Lower lobe of right lung (tissue), 2 donors: ENCODE results near the gene STC2. TPM values are rescaled to one million over a fixed set of nuclear protein-coding genes. Genes with fewer than 3 reads are reported as not detected.

ENCODE experiments used
- ATAC-seq, 2 donors: fragments of 200-7000 bp; cut with Tn5 transposase; one replicate each; pipeline ENCODE4 v1.9.1; 2020 to 2022; ENCODE audit warnings: mild to moderate bottlenecking in 2 of 2, moderate library complexity in 2 of 2
- DNase-seq: peaks from one replicate; pipeline ENCODE4 v3.0.0-alpha.2; 2020
- H3K27ac ChIP-seq: fragments of 200-600 bp; one replicate; pipeline ENCODE4 v1.8.0; 2022
- H3K27me3 ChIP-seq: fragments of 200-600 bp; one replicate; pipeline ENCODE4 v1.8.0; 2022; ENCODE audit warnings: low read depth
- H3K36me3 ChIP-seq: fragments of 200-600 bp; one replicate; pipeline ENCODE4 v1.8.0; 2022; ENCODE audit warnings: mild to moderate bottlenecking
- H3K4me1 ChIP-seq: fragments of 200-600 bp; one replicate; pipeline ENCODE4 v1.8.0; 2022
- H3K4me3 ChIP-seq: fragments of 200-600 bp; one replicate; pipeline ENCODE4 v1.8.0; 2022; ENCODE audit warnings: mild to moderate bottlenecking
- H3K9me3 ChIP-seq: fragments of 200-600 bp; one replicate; pipeline ENCODE4 v1.8.0; 2022
- intact Hi-C: fragments of 100-400 bp; cut with DNase I; formaldehyde crosslinking; loops from one replicate; pipeline ENCODE4 v1.11.0; 2022
- total RNA-seq: library from RNA; stranded (reverse); fragmentation: NEBNext Ultra II Directional; extraction: Animal tissue kit (Norgen Biotek cat#: 25700); gene quantifications from one replicate; pipeline ENCODE4 v1.2.1, GENCODE V29; 2021
- TF ChIP-seq, protein P1 (sequence below): fragments of 200-600 bp; IDR thresholded peaks from one replicate; pipeline ENCODE4 v1.8.0; 2022; ENCODE audit warnings: antibody characterized with exemption, mild to moderate bottlenecking
- donor health status: DM: no; HTN: yes; CAD: no; lungs with severe emphysema.

The STC2 gene
- total RNA-seq, 1 donor from 2014 or later, result 10.8 TPM

DNA sequence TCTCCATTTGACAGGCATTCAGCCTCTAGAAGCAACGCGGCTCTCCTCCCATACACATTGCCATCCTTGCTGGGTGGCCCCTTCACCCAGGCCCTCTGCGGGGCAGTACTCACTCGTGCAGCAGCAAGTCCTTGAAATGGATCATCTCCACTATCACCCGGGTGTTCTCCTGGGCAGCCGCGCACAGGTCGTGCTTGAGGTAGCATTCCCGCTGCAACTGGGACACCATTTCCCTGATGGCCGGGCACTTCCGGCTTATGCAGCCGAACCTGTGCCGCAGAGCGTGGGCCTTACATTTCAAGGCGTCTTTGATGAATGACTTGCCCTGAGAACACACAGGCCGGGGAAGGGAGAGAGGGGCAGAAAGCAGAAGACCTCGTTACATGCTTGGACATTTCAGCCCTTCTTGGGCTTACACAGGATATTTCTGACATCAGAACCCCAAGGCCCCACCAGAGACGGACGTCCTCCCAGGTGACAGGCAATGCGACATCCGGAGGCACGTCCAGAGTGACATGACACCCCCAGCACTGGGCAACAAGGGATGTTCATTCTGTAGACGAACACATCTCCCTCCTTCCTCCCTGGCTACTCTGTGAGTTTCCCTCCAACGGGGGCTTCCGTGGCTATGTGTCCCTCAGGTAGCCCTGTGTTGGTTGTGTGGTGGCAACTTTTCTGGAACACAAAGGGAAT is 5.0 kb downstream of the STC2 start:
- ATAC-seq (no peak), DNase-seq (no peak)
- Histone ChIP-seq H3K4me1 (peaks cover 61% of the 10 kb centered on the region), H3K36me3 (peaks cover 5% of the 10 kb centered on the region), H3K27me3 (peaks cover 44% of the 10 kb centered on the region), H3K27ac (peak overlapping the region; percentile 65), H3K4me3 (peak overlapping the region; percentile 32), H3K9me3 (no peaks in the 10 kb centered on the region)
- TF ChIP-seq, protein P1, sequence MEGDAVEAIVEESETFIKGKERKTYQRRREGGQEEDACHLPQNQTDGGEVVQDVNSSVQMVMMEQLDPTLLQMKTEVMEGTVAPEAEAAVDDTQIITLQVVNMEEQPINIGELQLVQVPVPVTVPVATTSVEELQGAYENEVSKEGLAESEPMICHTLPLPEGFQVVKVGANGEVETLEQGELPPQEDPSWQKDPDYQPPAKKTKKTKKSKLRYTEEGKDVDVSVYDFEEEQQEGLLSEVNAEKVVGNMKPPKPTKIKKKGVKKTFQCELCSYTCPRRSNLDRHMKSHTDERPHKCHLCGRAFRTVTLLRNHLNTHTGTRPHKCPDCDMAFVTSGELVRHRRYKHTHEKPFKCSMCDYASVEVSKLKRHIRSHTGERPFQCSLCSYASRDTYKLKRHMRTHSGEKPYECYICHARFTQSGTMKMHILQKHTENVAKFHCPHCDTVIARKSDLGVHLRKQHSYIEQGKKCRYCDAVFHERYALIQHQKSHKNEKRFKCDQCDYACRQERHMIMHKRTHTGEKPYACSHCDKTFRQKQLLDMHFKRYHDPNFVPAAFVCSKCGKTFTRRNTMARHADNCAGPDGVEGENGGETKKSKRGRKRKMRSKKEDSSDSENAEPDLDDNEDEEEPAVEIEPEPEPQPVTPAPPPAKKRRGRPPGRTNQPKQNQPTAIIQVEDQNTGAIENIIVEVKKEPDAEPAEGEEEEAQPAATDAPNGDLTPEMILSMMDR, result no peak
- intact Hi-C loops, result no loop called here

DNA sequence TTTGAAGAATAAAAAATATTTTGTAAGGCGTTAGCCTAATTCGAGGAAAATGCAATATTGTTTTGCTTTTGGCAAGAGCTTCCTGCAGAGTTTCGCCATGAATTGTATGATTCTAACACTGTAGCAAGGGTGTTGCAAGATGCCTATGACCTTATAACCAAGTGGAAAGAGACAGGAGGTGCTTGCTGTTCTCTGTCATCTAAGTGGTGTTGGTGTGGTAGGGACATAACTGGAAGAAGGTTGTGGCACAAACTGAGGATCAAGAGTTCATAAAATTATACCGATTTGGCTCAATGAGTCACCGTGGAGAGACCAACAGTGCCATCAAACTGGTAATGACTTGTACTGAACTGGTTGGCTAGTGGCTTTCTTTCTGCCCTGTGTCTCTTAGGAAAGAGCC is 6.3 kb downstream of the STC2 start:
- H3K27me3 ChIP-seq, result peaks cover 38% of the 10 kb centered on the region
- DNase-seq (no peak), ATAC-seq (no peak)

DNA sequence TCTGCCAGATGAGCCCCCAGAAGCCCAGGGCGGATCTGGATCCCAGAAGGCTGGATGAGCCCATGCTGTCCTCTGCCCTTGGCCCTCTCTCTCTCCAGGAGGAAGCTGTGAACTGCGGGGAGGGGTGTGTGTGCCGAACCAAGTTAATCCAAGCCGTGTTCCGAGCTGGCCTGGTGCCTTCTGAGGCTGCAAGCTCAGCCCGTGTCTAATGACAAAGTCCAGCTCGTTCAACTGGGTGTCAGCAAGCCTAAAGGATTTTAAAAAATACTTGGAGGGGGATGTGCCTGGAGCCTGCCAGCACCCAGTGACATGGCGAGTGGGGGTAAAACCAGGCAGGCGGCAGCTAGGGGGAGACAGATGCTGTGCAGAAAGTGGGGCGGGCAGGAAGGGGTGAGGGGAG is 8.0 kb downstream of the STC2 start:
- Histone ChIP-seq H3K27me3 (peaks cover 31% of the 10 kb centered on the region), H3K9me3 (no peaks in the 10 kb centered on the region), H3K36me3 (peaks cover 5% of the 10 kb centered on the region), H3K4me1 (peaks cover 53% of the 10 kb centered on the region), H3K4me3 (no peak overlapping the region), H3K27ac (peak overlapping the region; percentile 46)
- ATAC-seq (peak; percentile 16 to 61), DNase-seq (no peak)
- intact Hi-C loops, result no loop called here
- TF ChIP-seq, protein P1, result no peak

More for the DNA sequence above, 6.3 kb downstream of the STC2 start:
- Histone ChIP-seq H3K27ac (no peak overlapping the region), H3K9me3 (no peaks in the 10 kb centered on the region), H3K36me3 (peaks cover 5% of the 10 kb centered on the region), H3K4me1 (peaks cover 48% of the 10 kb centered on the region), H3K4me3 (no peak overlapping the region)
- intact Hi-C loops, result no loop called here
- TF ChIP-seq, protein P1, result no peak

DNA sequence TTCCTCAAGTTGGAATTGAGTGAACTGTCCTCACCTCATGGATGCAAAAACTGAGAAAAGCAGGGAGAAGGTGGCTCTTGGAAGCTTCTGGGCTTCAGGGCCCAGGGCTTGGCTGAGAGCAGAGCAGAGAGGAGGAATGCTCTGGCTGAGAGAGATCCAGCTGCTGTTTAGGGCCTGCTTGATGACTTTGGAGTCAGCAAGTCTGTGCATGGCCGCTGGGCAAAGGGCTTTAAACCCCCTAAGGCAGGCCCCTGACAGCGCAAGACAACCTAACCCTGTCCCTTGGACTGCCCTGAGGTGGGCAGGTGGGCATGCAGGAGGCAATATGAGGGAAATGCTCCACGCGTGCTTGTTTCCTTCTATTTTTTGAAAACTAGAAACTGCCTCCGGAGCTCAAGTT is 8.6 kb downstream of the STC2 start:
- peaks cover 28% of the 10 kb centered on the region for H3K27me3 ChIP-seq
- no peak overlapping the region for H3K4me3 ChIP-seq
- peaks cover 5% of the 10 kb centered on the region for H3K36me3 ChIP-seq
- intact Hi-C loops, result no loop called here
- TF ChIP-seq, protein P1, result no peak
- H3K9me3 ChIP-seq, result no peaks in the 10 kb centered on the region
- peaks cover 48% of the 10 kb centered on the region for H3K4me1 ChIP-seq
- H3K27ac ChIP-seq, result peak overlapping the region; percentile 46
- no peak for DNase-seq
- ATAC-seq, result peak in 1 of 2 donors; percentile 19

DNA sequence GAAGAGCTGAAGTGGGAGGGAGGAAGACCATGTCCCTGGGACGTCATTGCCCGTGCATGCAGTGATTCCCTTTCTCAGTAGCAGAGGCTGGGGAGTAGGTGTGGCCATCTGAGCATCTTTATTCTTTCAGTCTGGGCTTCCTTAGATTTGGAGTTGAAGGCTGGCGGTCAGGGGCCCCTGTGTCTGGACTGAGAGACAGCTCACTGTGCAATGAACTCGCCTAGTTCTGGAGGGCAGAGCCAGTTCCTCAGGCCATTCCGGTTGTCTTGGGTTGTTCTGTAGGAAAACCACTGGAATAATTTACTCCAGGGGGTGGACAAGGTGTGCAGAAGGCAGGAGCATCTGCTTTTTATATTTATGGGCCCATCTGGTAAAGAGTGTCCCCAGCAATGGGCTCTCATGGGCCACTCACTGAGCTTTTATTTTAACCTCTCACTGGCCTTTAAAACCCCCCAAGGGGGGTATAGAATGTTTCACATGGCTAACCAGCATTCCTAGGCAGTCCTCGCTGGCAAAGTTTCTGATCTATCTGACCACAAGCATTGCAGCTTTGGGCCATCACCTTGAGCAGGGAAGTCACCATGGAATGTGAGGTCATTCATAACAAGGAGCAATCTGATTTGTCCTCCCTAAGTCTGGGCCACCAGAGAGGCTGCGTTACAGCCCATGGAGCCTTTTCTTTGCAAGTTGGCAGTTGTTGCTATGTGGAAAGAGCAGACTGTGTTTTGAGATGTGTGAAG is 9.2 kb downstream of the STC2 start:
- intact Hi-C loops, result no loop called here
- TF ChIP-seq, protein P1, result no peak
- Histone ChIP-seq H3K4me1 (peaks cover 45% of the 10 kb centered on the region), H3K4me3 (no peak overlapping the region), H3K9me3 (no peaks in the 10 kb centered on the region), H3K27ac (no peak overlapping the region), H3K36me3 (peaks cover 5% of the 10 kb centered on the region), H3K27me3 (peaks cover 28% of the 10 kb centered on the region)
- ATAC-seq (no peak), DNase-seq (no peak)
